ENCODE data around the gene ZNRF4. TPM values are rescaled to one million over a fixed set of nuclear protein-coding genes. Genes with fewer than 3 reads are reported as not detected.
"Not testable (repeated sequence)": the region's sequence is repeated elsewhere in the genome, so short reads cannot be mapped to it uniquely, and the experiment has no call there.

The ZNRF4 gene
- total and polyA plus RNA-seq, 2 donors (not counting 3 experiments of a cell fraction or from before 2014, with no cell fraction given) = not detected

- DNase-seq (ENCODE audit: low read depth, low spot score) (no peak), FAIRE-seq (no peak)
- H3K4me2 ChIP-seq (ENCODE audit: insufficient read depth, low read length) = no peak overlapping the region
- H3K27me3 ChIP-seq (ENCODE audit: control insufficient read depth in 2 of 2, insufficient read depth in 2 of 2, low read length in 2 of 2) = no peaks in the 10 kb centered on the region
- no peak overlapping the region for H3K9ac ChIP-seq (replicated peaks; ENCODE audit: extremely low read depth, insufficient read depth, low read length)
- no peak overlapping the region for H3K4me3 ChIP-seq (replicated peaks in 1 of 3; ENCODE audit: insufficient read depth in 1 of 3, low read depth in 1 of 3, low read length in 3 of 3)
- intact Hi-C loops (cut with micrococcal nuclease) (no loop called here), dilution Hi-C loops (cut with MboI; ENCODE audit: extremely low pct_ligation_motif_present, low sequenced_read_pairs) (no loop called here)
- H3K27ac ChIP-seq (ENCODE audit: insufficient read depth, low read depth, low read length) = no peak overlapping the region
- H3K79me2 ChIP-seq (ENCODE audit: control insufficient read depth, insufficient read depth, low read length) = no peaks in the 10 kb centered on the region
- POLR2A ChIA-PET = interaction anchor here (0.6 kb wide), 1 partner anchor 468 kb away, joined by 9 read pairs; the partner anchor contains the start of gene KDM4B
- no peaks in the 10 kb centered on the region for H3K4me1 ChIP-seq (ENCODE audit: control insufficient read depth, extremely low read depth, insufficient read depth, low read length)
- BruUV-seq (replicated peaks) = no TSS peak
- TF ChIP-seq JUN (IDR thresholded peaks at IDR 0.05; ENCODE audit: borderline replicate concordance, insufficient read depth, insufficient read length, low read depth) (no peak), FOS (IDR thresholded peaks at IDR 0.05; ENCODE audit: borderline replicate concordance, insufficient read depth, low read length) (no peak), POLR2A (IDR thresholded peaks at IDR 0.05; ENCODE audit: low read depth, low read length) (no peak), POLR2AphosphoS5 (IDR thresholded peaks at IDR 0.05; ENCODE audit: insufficient read depth, low read depth, low read length) (no peak), EZH2 (IDR thresholded peaks at IDR 0.05; ENCODE audit: borderline replicate concordance, low read depth, low read length, severe bottlenecking) (no peak), MYC (IDR thresholded peaks at IDR 0.05; ENCODE audit: low read depth, low read length) (no peak), GATA2 (IDR thresholded peaks at IDR 0.05; ENCODE audit: insufficient read depth, insufficient read length, low read depth, low read length) (no peak)
- TF ChIP-seq, protein P1, sequence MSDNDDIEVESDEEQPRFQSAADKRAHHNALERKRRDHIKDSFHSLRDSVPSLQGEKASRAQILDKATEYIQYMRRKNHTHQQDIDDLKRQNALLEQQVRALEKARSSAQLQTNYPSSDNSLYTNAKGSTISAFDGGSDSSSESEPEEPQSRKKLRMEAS (IDR thresholded peaks at IDR 0.05; ENCODE audit: insufficient read depth, insufficient read length) = no peak
- TF ChIP-seq, protein P2, sequence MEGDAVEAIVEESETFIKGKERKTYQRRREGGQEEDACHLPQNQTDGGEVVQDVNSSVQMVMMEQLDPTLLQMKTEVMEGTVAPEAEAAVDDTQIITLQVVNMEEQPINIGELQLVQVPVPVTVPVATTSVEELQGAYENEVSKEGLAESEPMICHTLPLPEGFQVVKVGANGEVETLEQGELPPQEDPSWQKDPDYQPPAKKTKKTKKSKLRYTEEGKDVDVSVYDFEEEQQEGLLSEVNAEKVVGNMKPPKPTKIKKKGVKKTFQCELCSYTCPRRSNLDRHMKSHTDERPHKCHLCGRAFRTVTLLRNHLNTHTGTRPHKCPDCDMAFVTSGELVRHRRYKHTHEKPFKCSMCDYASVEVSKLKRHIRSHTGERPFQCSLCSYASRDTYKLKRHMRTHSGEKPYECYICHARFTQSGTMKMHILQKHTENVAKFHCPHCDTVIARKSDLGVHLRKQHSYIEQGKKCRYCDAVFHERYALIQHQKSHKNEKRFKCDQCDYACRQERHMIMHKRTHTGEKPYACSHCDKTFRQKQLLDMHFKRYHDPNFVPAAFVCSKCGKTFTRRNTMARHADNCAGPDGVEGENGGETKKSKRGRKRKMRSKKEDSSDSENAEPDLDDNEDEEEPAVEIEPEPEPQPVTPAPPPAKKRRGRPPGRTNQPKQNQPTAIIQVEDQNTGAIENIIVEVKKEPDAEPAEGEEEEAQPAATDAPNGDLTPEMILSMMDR (IDR thresholded peaks at IDR 0.05; ENCODE audit: extremely low read depth in 1 of 2, insufficient read depth in 1 of 2, low read depth in 1 of 2, low read length in 2 of 2) = no peak
- H2AFZ ChIP-seq (ENCODE audit: low read depth, low read length) = no peak overlapping the region
- H3K9me1 ChIP-seq (replicated peaks; ENCODE audit: control insufficient read depth, extremely low read depth, insufficient read depth, low read length) = no peaks in the 10 kb centered on the region
- H3K36me3 ChIP-seq (ENCODE audit: control insufficient read depth in 2 of 2, extremely low read depth in 1 of 2, insufficient read depth in 2 of 2, low read length in 2 of 2) = no peaks in the 10 kb centered on the region
- no peaks in the 10 kb centered on the region for H3K9me3 ChIP-seq (replicated peaks; ENCODE audit: control insufficient read depth, insufficient read depth, low read length)
- CTCF ChIA-PET = interaction anchor here (0.6 kb wide), 1 partner anchor 30 kb away, joined by 3 read pairs; no protein-coding TSS in a partner anchor
- no peaks in the 10 kb centered on the region for H4K20me1 ChIP-seq (replicated peaks; ENCODE audit: control insufficient read depth, extremely low read depth, insufficient read depth, low read length)
These were observed 18.3 kb upstream of the ZNRF4 start for GRCh38 chr19:5436948-5437306.

DNA sequence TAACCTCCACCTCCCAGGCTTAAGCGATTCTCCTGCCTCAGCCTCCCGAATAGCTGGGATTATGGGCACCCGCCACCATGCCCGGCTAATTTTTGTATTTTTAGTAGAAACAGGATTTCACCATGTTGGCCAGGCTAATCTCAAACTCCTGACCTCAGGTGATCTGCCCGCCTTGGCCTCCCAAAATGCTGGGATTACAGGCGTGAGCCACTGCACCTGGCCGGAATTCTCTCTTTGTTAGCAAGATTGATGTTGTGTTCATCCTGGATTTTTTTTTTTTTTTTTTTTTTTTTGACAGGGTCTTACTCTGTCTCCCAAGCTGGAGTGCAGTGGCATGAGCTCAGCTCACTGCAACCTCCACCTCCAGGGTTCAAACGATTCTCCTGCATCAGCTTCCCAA, 16.5 kb upstream of the ZNRF4 start:
- H3K4me3 ChIP-seq (replicated peaks in 1 of 3; ENCODE audit: insufficient read depth in 1 of 3, low read depth in 1 of 3, low read length in 3 of 3); CTCF ChIA-PET; H3K9me1 ChIP-seq (replicated peaks; ENCODE audit: control insufficient read depth, extremely low read depth, insufficient read depth, low read length); POLR2A ChIA-PET; H4K20me1 ChIP-seq (replicated peaks; ENCODE audit: control insufficient read depth, extremely low read depth, insufficient read depth, low read length); H3K27me3 ChIP-seq (ENCODE audit: control insufficient read depth in 2 of 2, insufficient read depth in 2 of 2, low read length in 2 of 2); H3K4me2 ChIP-seq (ENCODE audit: insufficient read depth, low read length); dilution Hi-C loops (cut with MboI; ENCODE audit: extremely low pct_ligation_motif_present, low sequenced_read_pairs); intact Hi-C loops (cut with micrococcal nuclease); H3K27ac ChIP-seq (ENCODE audit: insufficient read depth, low read depth, low read length); H2AFZ ChIP-seq (ENCODE audit: low read depth, low read length); H3K36me3 ChIP-seq (ENCODE audit: control insufficient read depth in 2 of 2, extremely low read depth in 1 of 2, insufficient read depth in 2 of 2, low read length in 2 of 2); H3K9ac ChIP-seq (replicated peaks; ENCODE audit: extremely low read depth, insufficient read depth, low read length); H3K9me3 ChIP-seq (replicated peaks; ENCODE audit: control insufficient read depth, insufficient read depth, low read length); H3K79me2 ChIP-seq (ENCODE audit: control insufficient read depth, insufficient read depth, low read length); BruUV-seq (replicated peaks); H3K4me1 ChIP-seq (ENCODE audit: control insufficient read depth, extremely low read depth, insufficient read depth, low read length); DNase-seq (ENCODE audit: low read depth, low spot score); FAIRE-seq: not testable (repeated sequence)
